HL-60 (cell line): ENCODE measurements around the gene PNPLA6.

Experiments
- CTCF ChIP-seq: IDR thresholded peaks from one replicate; pipeline ENCODE4 v1.5.1; 2011; ENCODE audit warnings: low read length, control low read depth, inconsistent platforms; ENCODE audit not compliant: insufficient read depth
- POLR2AphosphoS5 ChIP-seq: IDR thresholded peaks from 2 replicates; pipeline ENCODE4 v1.6.1; 2012; ENCODE audit warnings: low read depth
- TF ChIP-seq, protein P1 (sequence below): IDR thresholded peaks from 2 replicates; pipeline ENCODE4 v1.6.1; 2012; ENCODE audit warnings: low read depth; ENCODE audit not compliant: insufficient replicate concordance

DNA sequence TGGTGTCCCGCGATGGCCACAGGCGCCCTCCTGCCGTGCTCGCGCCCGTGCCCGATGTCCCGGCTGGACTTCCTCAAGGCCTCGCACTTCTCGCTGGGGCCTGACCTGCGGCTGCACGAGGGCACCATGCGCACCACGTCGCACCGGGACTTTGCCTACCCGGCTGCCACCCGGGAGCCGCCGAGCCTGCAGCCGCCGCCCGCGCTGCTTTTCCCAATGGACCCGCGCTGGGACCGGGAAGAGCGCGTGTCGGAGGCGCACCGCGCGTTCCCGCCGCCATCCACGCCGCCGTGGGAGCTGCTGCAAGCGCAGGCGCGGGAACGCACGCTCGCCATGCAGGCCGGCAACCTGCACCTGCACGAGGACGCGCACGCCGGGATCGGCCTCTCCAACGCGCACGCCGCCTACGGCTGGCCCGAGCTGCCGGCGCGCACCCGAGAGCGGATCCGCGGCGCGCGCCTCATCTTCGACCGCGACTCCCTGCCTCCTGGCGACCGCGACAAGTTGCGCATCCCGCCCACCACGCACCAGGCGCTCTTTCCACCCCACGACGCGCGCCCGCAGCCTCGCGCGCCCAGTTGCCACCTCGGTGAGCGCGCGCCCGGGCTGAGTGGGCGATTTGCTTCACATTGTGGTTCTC, 34.6 kb upstream of the PNPLA6 start:
- TF ChIP-seq CTCF (no peak), POLR2AphosphoS5 (no peak)
- TF ChIP-seq, protein P1, sequence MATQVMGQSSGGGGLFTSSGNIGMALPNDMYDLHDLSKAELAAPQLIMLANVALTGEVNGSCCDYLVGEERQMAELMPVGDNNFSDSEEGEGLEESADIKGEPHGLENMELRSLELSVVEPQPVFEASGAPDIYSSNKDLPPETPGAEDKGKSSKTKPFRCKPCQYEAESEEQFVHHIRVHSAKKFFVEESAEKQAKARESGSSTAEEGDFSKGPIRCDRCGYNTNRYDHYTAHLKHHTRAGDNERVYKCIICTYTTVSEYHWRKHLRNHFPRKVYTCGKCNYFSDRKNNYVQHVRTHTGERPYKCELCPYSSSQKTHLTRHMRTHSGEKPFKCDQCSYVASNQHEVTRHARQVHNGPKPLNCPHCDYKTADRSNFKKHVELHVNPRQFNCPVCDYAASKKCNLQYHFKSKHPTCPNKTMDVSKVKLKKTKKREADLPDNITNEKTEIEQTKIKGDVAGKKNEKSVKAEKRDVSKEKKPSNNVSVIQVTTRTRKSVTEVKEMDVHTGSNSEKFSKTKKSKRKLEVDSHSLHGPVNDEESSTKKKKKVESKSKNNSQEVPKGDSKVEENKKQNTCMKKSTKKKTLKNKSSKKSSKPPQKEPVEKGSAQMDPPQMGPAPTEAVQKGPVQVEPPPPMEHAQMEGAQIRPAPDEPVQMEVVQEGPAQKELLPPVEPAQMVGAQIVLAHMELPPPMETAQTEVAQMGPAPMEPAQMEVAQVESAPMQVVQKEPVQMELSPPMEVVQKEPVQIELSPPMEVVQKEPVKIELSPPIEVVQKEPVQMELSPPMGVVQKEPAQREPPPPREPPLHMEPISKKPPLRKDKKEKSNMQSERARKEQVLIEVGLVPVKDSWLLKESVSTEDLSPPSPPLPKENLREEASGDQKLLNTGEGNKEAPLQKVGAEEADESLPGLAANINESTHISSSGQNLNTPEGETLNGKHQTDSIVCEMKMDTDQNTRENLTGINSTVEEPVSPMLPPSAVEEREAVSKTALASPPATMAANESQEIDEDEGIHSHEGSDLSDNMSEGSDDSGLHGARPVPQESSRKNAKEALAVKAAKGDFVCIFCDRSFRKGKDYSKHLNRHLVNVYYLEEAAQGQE = no peak
